Measurements from ENCODE around the gene EFCAB11. TPM values are rescaled to one million over a fixed set of nuclear protein-coding genes. Genes with fewer than 3 reads are reported as not detected.

EFCAB11 gene
- total and polyA plus RNA-seq, 2 of the 8 experiments (the other 6 are each of a cell fraction or from before 2014, with no cell fraction given): 6.8 to 12.8 TPM

DNA sequence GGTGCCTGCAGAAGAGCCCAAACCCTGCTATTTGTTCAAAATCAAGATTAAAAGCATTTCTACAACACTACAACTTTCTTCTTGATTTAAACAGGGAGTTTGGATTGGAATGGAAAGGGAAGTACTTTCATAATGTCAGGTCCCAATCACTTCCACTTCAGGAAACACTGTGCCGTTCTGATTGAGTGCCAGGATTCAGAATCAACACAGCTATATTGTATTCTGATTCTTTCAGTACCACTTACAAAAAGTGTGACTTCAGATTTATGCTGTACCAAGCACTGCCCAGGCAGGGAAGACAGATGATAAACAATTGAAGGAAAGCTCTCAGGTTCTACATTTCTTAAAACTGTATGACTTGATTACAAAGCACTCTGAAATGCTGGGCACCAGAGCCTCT is 4.4 kb upstream of the EFCAB11 start (continued):
- TF ChIP-seq, protein P1, sequence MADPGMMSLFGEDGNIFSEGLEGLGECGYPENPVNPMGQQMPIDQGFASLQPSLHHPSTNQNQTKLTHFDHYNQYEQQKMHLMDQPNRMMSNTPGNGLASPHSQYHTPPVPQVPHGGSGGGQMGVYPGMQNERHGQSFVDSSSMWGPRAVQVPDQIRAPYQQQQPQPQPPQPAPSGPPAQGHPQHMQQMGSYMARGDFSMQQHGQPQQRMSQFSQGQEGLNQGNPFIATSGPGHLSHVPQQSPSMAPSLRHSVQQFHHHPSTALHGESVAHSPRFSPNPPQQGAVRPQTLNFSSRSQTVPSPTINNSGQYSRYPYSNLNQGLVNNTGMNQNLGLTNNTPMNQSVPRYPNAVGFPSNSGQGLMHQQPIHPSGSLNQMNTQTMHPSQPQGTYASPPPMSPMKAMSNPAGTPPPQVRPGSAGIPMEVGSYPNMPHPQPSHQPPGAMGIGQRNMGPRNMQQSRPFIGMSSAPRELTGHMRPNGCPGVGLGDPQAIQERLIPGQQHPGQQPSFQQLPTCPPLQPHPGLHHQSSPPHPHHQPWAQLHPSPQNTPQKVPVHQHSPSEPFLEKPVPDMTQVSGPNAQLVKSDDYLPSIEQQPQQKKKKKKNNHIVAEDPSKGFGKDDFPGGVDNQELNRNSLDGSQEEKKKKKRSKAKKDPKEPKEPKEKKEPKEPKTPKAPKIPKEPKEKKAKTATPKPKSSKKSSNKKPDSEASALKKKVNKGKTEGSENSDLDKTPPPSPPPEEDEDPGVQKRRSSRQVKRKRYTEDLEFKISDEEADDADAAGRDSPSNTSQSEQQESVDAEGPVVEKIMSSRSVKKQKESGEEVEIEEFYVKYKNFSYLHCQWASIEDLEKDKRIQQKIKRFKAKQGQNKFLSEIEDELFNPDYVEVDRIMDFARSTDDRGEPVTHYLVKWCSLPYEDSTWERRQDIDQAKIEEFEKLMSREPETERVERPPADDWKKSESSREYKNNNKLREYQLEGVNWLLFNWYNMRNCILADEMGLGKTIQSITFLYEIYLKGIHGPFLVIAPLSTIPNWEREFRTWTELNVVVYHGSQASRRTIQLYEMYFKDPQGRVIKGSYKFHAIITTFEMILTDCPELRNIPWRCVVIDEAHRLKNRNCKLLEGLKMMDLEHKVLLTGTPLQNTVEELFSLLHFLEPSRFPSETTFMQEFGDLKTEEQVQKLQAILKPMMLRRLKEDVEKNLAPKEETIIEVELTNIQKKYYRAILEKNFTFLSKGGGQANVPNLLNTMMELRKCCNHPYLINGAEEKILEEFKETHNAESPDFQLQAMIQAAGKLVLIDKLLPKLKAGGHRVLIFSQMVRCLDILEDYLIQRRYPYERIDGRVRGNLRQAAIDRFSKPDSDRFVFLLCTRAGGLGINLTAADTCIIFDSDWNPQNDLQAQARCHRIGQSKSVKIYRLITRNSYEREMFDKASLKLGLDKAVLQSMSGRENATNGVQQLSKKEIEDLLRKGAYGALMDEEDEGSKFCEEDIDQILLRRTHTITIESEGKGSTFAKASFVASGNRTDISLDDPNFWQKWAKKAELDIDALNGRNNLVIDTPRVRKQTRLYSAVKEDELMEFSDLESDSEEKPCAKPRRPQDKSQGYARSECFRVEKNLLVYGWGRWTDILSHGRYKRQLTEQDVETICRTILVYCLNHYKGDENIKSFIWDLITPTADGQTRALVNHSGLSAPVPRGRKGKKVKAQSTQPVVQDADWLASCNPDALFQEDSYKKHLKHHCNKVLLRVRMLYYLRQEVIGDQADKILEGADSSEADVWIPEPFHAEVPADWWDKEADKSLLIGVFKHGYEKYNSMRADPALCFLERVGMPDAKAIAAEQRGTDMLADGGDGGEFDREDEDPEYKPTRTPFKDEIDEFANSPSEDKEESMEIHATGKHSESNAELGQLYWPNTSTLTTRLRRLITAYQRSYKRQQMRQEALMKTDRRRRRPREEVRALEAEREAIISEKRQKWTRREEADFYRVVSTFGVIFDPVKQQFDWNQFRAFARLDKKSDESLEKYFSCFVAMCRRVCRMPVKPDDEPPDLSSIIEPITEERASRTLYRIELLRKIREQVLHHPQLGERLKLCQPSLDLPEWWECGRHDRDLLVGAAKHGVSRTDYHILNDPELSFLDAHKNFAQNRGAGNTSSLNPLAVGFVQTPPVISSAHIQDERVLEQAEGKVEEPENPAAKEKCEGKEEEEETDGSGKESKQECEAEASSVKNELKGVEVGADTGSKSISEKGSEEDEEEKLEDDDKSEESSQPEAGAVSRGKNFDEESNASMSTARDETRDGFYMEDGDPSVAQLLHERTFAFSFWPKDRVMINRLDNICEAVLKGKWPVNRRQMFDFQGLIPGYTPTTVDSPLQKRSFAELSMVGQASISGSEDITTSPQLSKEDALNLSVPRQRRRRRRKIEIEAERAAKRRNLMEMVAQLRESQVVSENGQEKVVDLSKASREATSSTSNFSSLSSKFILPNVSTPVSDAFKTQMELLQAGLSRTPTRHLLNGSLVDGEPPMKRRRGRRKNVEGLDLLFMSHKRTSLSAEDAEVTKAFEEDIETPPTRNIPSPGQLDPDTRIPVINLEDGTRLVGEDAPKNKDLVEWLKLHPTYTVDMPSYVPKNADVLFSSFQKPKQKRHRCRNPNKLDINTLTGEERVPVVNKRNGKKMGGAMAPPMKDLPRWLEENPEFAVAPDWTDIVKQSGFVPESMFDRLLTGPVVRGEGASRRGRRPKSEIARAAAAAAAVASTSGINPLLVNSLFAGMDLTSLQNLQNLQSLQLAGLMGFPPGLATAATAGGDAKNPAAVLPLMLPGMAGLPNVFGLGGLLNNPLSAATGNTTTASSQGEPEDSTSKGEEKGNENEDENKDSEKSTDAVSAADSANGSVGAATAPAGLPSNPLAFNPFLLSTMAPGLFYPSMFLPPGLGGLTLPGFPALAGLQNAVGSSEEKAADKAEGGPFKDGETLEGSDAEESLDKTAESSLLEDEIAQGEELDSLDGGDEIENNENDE (IDR thresholded peaks at IDR 0.05; ENCODE audit: insufficient replicate concordance, low read length): no peak
- TF ChIP-seq SP1 (IDR thresholded peaks at IDR 0.05; ENCODE audit: low read depth, low read length) (no peak), CHD1 (IDR thresholded peaks at IDR 0.05; ENCODE audit: low read depth, low read length) (no peak), NANOG (IDR thresholded peaks at IDR 0.05; ENCODE audit: insufficient read depth, low read depth, low read length, poor library complexity, severe bottlenecking) (no peak), PHF8 (conservative IDR thresholded peaks at IDR 0.05; ENCODE audit: low read depth, low read length) (no peak), BCL11A (IDR thresholded peaks at IDR 0.05; ENCODE audit: low read depth in 2 of 2, low read length in 2 of 2) (no peak)
- TF ChIP-seq, protein P2, sequence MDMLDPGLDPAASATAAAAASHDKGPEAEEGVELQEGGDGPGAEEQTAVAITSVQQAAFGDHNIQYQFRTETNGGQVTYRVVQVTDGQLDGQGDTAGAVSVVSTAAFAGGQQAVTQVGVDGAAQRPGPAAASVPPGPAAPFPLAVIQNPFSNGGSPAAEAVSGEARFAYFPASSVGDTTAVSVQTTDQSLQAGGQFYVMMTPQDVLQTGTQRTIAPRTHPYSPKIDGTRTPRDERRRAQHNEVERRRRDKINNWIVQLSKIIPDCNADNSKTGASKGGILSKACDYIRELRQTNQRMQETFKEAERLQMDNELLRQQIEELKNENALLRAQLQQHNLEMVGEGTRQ (IDR thresholded peaks at IDR 0.05; ENCODE audit: low read length): no peak
